ENCODE data around the gene SERPINA1. TPM values are rescaled to one million over a fixed set of nuclear protein-coding genes. Genes with fewer than 3 reads are reported as not detected.

The SERPINA1 gene
- total RNA-seq, 1 experiment from 2014 or later, result 5.1 TPM

GRCh38 chr14:94395888-94396574 is 7.6 kb upstream of the SERPINA1 start:
- CTCF ChIA-PET, result interaction anchor here (0.6 kb wide), 1 partner anchor 90 kb away, joined by 3 read pairs; no protein-coding TSS in a partner anchor
- no peaks in the 10 kb centered on the region for H3K36me3 Mint-ChIP-seq
- H3K4me1 Mint-ChIP-seq, result peaks cover 59% of the 10 kb centered on the region
- POLR2A ChIA-PET, result no interaction called here
- no peak overlapping the region for H3K27ac Mint-ChIP-seq
- ATAC-seq, result no peak
- H3K4me3 Mint-ChIP-seq, result no peak overlapping the region
- H3K9me3 Mint-ChIP-seq, result no peaks in the 10 kb centered on the region; the same call in 1 of the 2 replicates
- no peak for DNase-seq (ENCODE audit: low spot score)
- H3K27me3 Mint-ChIP-seq (ENCODE audit: low read depth), result peaks cover 18% of the 10 kb centered on the region
- peak; percentile 84 for TF ChIP-seq GABPB1 (CRISPR knock-in tag; IDR thresholded peaks at IDR 0.05)
- TF ChIP-seq STAT6 (CRISPR knock-in tag; conservative IDR thresholded peaks at IDR 0.05; ENCODE audit: low read depth), result no peak

DNA sequence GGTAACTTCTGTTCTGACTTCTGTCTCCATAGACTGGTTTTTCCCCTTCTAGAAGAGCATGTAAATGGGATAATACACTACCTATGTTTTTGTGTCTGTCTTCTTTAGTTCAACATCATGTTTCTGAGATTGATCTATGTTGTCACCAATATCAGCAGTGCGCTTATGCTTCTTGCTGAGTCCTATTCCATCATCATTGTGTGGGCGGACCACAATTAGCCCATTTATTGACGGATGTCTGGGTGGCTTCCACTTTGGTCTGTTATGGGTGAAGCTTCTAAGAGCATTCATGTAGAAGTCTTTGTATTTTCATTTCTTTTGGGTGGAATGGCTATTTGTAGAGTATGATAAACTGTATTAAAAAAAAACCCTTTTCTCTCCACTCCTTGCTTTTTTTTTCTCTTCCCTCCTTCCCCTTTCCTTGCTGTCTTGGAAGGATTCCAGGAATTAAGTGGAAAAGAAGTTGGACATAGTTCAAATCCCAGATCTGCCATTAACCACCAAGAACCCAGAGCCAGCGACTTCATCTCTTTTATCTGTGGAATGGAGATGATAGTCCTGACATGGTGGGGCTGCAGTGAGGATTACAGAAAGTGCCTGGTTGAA is 7.0 kb upstream of the SERPINA1 start:
- Mint-ChIP-seq H3K4me1 (peaks cover 60% of the 10 kb centered on the region), H3K9me3 (no peaks in the 10 kb centered on the region; the same call in 1 of the 2 replicates), H3K4me3 (no peak overlapping the region), H3K36me3 (no peaks in the 10 kb centered on the region), H3K27me3 (ENCODE audit: low read depth) (peaks cover 18% of the 10 kb centered on the region), H3K27ac (no peak overlapping the region)
- ChIA-PET CTCF (interaction anchor here (0.6 kb wide), 1 partner anchor 89 kb away, joined by 3 read pairs; no protein-coding TSS in a partner anchor), POLR2A (no interaction called here)
- no peak for ATAC-seq
- no peak for DNase-seq (ENCODE audit: low spot score)
- TF ChIP-seq, protein P1, sequence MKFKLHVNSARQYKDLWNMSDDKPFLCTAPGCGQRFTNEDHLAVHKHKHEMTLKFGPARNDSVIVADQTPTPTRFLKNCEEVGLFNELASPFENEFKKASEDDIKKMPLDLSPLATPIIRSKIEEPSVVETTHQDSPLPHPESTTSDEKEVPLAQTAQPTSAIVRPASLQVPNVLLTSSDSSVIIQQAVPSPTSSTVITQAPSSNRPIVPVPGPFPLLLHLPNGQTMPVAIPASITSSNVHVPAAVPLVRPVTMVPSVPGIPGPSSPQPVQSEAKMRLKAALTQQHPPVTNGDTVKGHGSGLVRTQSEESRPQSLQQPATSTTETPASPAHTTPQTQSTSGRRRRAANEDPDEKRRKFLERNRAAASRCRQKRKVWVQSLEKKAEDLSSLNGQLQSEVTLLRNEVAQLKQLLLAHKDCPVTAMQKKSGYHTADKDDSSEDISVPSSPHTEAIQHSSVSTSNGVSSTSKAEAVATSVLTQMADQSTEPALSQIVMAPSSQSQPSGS (CRISPR knock-in tag; IDR thresholded peaks at IDR 0.05; ENCODE audit: borderline replicate concordance, low read depth), result no peak
- TF ChIP-seq ZBTB43 (CRISPR knock-in tag; IDR thresholded peaks at IDR 0.05) (no peak), NFATC4 (CRISPR knock-in tag; IDR thresholded peaks at IDR 0.05) (no peak), ZNF317 (CRISPR knock-in tag; IDR thresholded peaks at IDR 0.05; ENCODE audit: borderline replicate concordance, low read depth) (no peak), MAX (CRISPR knock-in tag; IDR thresholded peaks at IDR 0.05) (no peak), NR2C2 (CRISPR knock-in tag; IDR thresholded peaks at IDR 0.05) (no peak), ELF4 (CRISPR knock-in tag; IDR thresholded peaks at IDR 0.05; ENCODE audit: low read depth) (no peak), TP53 (CRISPR knock-in tag; IDR thresholded peaks at IDR 0.05) (no peak), GABPB1 (CRISPR knock-in tag; IDR thresholded peaks at IDR 0.05) (no peak), ZNF532 (CRISPR knock-in tag; IDR thresholded peaks at IDR 0.05; ENCODE audit: borderline replicate concordance) (no peak), TEAD1 (CRISPR knock-in tag; IDR thresholded peaks at IDR 0.05) (no peak)
- TF ChIP-seq, protein P2, sequence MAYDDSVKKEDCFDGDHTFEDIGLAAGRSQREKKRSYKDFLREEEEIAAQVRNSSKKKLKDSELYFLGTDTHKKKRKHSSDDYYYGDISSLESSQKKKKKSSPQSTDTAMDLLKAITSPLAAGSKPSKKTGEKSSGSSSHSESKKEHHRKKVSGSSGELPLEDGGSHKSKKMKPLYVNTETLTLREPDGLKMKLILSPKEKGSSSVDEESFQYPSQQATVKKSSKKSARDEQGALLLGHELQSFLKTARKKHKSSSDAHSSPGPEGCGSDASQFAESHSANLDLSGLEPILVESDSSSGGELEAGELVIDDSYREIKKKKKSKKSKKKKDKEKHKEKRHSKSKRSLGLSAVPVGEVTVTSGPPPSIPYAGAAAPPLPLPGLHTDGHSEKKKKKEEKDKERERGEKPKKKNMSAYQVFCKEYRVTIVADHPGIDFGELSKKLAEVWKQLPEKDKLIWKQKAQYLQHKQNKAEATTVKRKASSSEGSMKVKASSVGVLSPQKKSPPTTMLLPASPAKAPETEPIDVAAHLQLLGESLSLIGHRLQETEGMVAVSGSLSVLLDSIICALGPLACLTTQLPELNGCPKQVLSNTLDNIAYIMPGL (CRISPR knock-in tag; IDR thresholded peaks at IDR 0.05), result no peak
- TF ChIP-seq, protein P3, sequence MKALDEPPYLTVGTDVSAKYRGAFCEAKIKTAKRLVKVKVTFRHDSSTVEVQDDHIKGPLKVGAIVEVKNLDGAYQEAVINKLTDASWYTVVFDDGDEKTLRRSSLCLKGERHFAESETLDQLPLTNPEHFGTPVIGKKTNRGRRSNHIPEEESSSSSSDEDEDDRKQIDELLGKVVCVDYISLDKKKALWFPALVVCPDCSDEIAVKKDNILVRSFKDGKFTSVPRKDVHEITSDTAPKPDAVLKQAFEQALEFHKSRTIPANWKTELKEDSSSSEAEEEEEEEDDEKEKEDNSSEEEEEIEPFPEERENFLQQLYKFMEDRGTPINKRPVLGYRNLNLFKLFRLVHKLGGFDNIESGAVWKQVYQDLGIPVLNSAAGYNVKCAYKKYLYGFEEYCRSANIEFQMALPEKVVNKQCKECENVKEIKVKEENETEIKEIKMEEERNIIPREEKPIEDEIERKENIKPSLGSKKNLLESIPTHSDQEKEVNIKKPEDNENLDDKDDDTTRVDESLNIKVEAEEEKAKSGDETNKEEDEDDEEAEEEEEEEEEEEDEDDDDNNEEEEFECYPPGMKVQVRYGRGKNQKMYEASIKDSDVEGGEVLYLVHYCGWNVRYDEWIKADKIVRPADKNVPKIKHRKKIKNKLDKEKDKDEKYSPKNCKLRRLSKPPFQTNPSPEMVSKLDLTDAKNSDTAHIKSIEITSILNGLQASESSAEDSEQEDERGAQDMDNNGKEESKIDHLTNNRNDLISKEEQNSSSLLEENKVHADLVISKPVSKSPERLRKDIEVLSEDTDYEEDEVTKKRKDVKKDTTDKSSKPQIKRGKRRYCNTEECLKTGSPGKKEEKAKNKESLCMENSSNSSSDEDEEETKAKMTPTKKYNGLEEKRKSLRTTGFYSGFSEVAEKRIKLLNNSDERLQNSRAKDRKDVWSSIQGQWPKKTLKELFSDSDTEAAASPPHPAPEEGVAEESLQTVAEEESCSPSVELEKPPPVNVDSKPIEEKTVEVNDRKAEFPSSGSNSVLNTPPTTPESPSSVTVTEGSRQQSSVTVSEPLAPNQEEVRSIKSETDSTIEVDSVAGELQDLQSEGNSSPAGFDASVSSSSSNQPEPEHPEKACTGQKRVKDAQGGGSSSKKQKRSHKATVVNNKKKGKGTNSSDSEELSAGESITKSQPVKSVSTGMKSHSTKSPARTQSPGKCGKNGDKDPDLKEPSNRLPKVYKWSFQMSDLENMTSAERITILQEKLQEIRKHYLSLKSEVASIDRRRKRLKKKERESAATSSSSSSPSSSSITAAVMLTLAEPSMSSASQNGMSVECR (CRISPR knock-in tag; IDR thresholded peaks at IDR 0.05; ENCODE audit: borderline replicate concordance), result no peak
